Activated CD4-positive, alpha-beta T cell treated with anti-CD3 and anti-CD28 coated beads, Interleukin-2, amount 50 U/mL, for 1 hour (primary cell): Measurements from ENCODE around the gene CMTM7.
"Not testable (repeated sequence)": the region's sequence is repeated elsewhere in the genome, so short reads cannot be mapped to it uniquely, and the experiment has no call there.

Source experiments
- DNase-seq: peaks from one replicate; pipeline ENCODE4 v3.0.0-alpha.2; 2020

Gene CMTM7

GRCh38 chr3:32460817-32461496 lies 69.3 kb downstream of the CMTM7 start:
- DNase-seq, result not testable (repeated sequence)

GRCh38 chr3:32462191-32462986 lies 70.7 kb downstream of the CMTM7 start:
- not testable (repeated sequence) for DNase-seq

- DNase-seq, result not testable (repeated sequence)
These were observed 71.8 kb downstream of the CMTM7 start for GRCh38 chr3:32463415-32463814.

- DNase-seq, result not testable (repeated sequence)
These were observed 73.1 kb downstream of the CMTM7 start for GRCh38 chr3:32464726-32465125.

GRCh38 chr3:32466808-32467207 lies 75.2 kb downstream of the CMTM7 start:
- not testable (repeated sequence) for DNase-seq

- peak; percentile 75 for DNase-seq
These were observed 75.8 kb downstream of the CMTM7 start for GRCh38 chr3:32467333-32468070.

GRCh38 chr3:32469151-32469874 lies 77.7 kb downstream of the CMTM7 start:
- no peak for DNase-seq

GRCh38 chr3:32470362-32470761 lies 78.7 kb downstream of the CMTM7 start:
- DNase-seq, result no peak

GRCh38 chr3:32471246-32471645 lies 79.6 kb downstream of the CMTM7 start:
- DNase-seq, result no peak

GRCh38 chr3:32472151-32472550 lies 80.5 kb downstream of the CMTM7 start:
- not testable (repeated sequence) for DNase-seq

- DNase-seq, result no peak
These were observed 82.5 kb downstream of the CMTM7 start for GRCh38 chr3:32474201-32474600.

- no peak for DNase-seq
These were observed 89.0 kb downstream of the CMTM7 start for GRCh38 chr3:32480604-32481003.

GRCh38 chr3:32481791-32482631 lies 90.4 kb downstream of the CMTM7 start:
- no peak for DNase-seq

GRCh38 chr3:32482693-32483092 lies 91.0 kb downstream of the CMTM7 start:
- DNase-seq, result no peak

GRCh38 chr3:32483772-32484171 lies 92.1 kb downstream of the CMTM7 start:
- DNase-seq, result no peak

- DNase-seq, result no peak
These were observed 92.8 kb downstream of the CMTM7 start for GRCh38 chr3:32484436-32484835.

GRCh38 chr3:32487781-32488473 lies 96.3 kb downstream of the CMTM7 start:
- DNase-seq, result no peak

- DNase-seq, result no peak
These were observed 96.9 kb downstream of the CMTM7 start for GRCh38 chr3:32488474-32489008.

- no peak for DNase-seq
These were observed 101.2 kb downstream of the CMTM7 start for GRCh38 chr3:32492684-32493436.
